HTERT RPE-1 (cell line): ENCODE measurements around the gene PI4K2A.

Experiments used
- in situ Hi-C: fragments of 300-500 bp; cut with MboI; formaldehyde crosslinking; loops from 4 replicates; pipeline ENCODE4 v1.14.3; 2020; ENCODE audit warnings: low sequenced_read_pairs

The PI4K2A gene

GRCh38 chr10:97640174-97640867 is at the start of gene PI4K2A:
Gene PI4K2A, plus strand, starts transcription at chr10:97640671. Its CDS starts 72 bp downstream, at chr10:97640743.
- in situ Hi-C loops, result no loop called here

- in situ Hi-C loops, result no loop called here
These were observed 49.5 kb upstream of the PI4K2A start for GRCh38 chr10:97590748-97591495.

GRCh38 chr10:97593421-97593820 is 47.0 kb upstream of the PI4K2A start:
- in situ Hi-C loops, result no loop called here

GRCh38 chr10:97596101-97597082 is 44.1 kb upstream of the PI4K2A start:
- in situ Hi-C loops, result no loop called here

- in situ Hi-C loops, result no loop called here
These were observed 42.7 kb upstream of the PI4K2A start for GRCh38 chr10:97597778-97598177.

- in situ Hi-C loops, result no loop called here
These were observed 41.8 kb upstream of the PI4K2A start for GRCh38 chr10:97598407-97599271.

GRCh38 chr10:97599272-97599619 is 41.2 kb upstream of the PI4K2A start:
- in situ Hi-C loops, result no loop called here

- in situ Hi-C loops, result no loop called here
These were observed 39.9 kb upstream of the PI4K2A start for GRCh38 chr10:97600616-97601015.

- in situ Hi-C loops, result no loop called here
These were observed 38.9 kb upstream of the PI4K2A start for GRCh38 chr10:97601268-97602215.

GRCh38 chr10:97607095-97607636 is 33.3 kb upstream of the PI4K2A start:
- in situ Hi-C loops, result no loop called here

- in situ Hi-C loops, result no loop called here
These were observed 31.4 kb upstream of the PI4K2A start for GRCh38 chr10:97608991-97609561.

GRCh38 chr10:97611473-97611872 is 29.0 kb upstream of the PI4K2A start:
- in situ Hi-C loops, result no loop called here

GRCh38 chr10:97612386-97612785 is 28.1 kb upstream of the PI4K2A start:
- in situ Hi-C loops, result no loop called here

- in situ Hi-C loops, result no loop called here
These were observed 22.2 kb upstream of the PI4K2A start for GRCh38 chr10:97618285-97618684.

GRCh38 chr10:97618733-97619132 is 21.7 kb upstream of the PI4K2A start:
- in situ Hi-C loops, result no loop called here

- in situ Hi-C loops, result no loop called here
These were observed 17.2 kb upstream of the PI4K2A start for GRCh38 chr10:97623277-97623676.

- in situ Hi-C loops, result no loop called here
These were observed 12.7 kb upstream of the PI4K2A start for GRCh38 chr10:97627731-97628130.

- in situ Hi-C loops, result no loop called here
These were observed 12.2 kb upstream of the PI4K2A start for GRCh38 chr10:97628228-97628627.

- in situ Hi-C loops, result no loop called here
These were observed 11.2 kb upstream of the PI4K2A start for GRCh38 chr10:97629289-97629688.
